SK-N-SH treated with all-trans-retinoic acid at 6 μM for 48 hours (cell line): ENCODE measurements around the gene LXN.

Experiments
- ARNTL ChIP-seq: fragments of 450-650 bp; formaldehyde crosslinking; IDR thresholded peaks from 2 replicates; pipeline ENCODE4 v1.5.0; 2020; ENCODE audit warnings: low read depth, mild to moderate bottlenecking, moderate library complexity, borderline replicate concordance
- CSDC2 ChIP-seq: fragments of 250-450 bp; sonication (Bioruptor Pico); IDR thresholded peaks from 2 replicates; pipeline ENCODE4 v1.5.0; 2020; ENCODE audit warnings: mild to moderate bottlenecking, moderate library complexity
- GLIS3 ChIP-seq: fragments of 250-450 bp; sonication (Bioruptor Pico); IDR thresholded peaks from 2 replicates; pipeline ENCODE4 v1.5.0; 2020; ENCODE audit warnings: mild to moderate bottlenecking, moderate library complexity
- PPARA ChIP-seq: fragments of 250-450 bp; sonication (Bioruptor Pico); IDR thresholded peaks from 2 replicates; pipeline ENCODE4 v1.5.0; 2020; ENCODE audit warnings: mild to moderate bottlenecking, borderline replicate concordance
- ZFP3 ChIP-seq: fragments of 250-450 bp; sonication (Bioruptor Pico); IDR thresholded peaks from 2 replicates; pipeline ENCODE4 v1.5.0; 2020; ENCODE audit warnings: mild to moderate bottlenecking, moderate library complexity
- ZNF565 ChIP-seq: fragments of 450-650 bp; formaldehyde crosslinking; conservative IDR thresholded peaks from 2 replicates; pipeline ENCODE4 v1.5.0; 2020; ENCODE audit warnings: low read depth, mild to moderate bottlenecking, moderate library complexity

GRCh38 chr3:158642005-158642404 lies 30.4 kb downstream of the LXN start:
- TF ChIP-seq CSDC2 (CRISPR knock-in tag) (no peak), ZNF565 (CRISPR knock-in tag) (no peak), ARNTL (CRISPR knock-in tag) (no peak), GLIS3 (no peak), PPARA (CRISPR knock-in tag) (no peak), ZFP3 (no peak)
